Stimulated activated effector memory CD8-positive, alpha-beta T cell treated with anti-CD3 and anti-CD28 coated beads, Interleukin-12 subunit alpha, Interleukin-12 subunit beta, amount 100 ng/mL, for 72 hours (primary cell): ENCODE results near the gene TBC1D5.
A peak's percentile ranks its signal among the peaks of the same experiment; 100 is the strongest.

Source experiments
- ATAC-seq: fragments of 150-1000 bp; cut with Tn5 transposase; 2 replicates; pipeline ENCODE4 v1.10.0; 2021
- DNase-seq, 2 donors: peaks; one replicate each; pipeline ENCODE4 v3.0.0; 2021 to 2022; ENCODE audit warnings: low spot score in 2 of 2
- H3K27ac Mint-ChIP-seq: one replicate; pipeline ENCODE4 v1.8.0; 2022; ENCODE audit warnings: mild to moderate bottlenecking, mixed read lengths
- H3K36me3 Mint-ChIP-seq: one replicate; pipeline ENCODE4 v1.8.0; 2022; ENCODE audit warnings: mild to moderate bottlenecking, mixed read lengths
- H3K4me1 Mint-ChIP-seq: one replicate; pipeline ENCODE4 v1.8.0; 2022; ENCODE audit warnings: mixed read lengths
- H3K4me3 Mint-ChIP-seq: one replicate; pipeline ENCODE4 v1.8.0; 2022; ENCODE audit warnings: mild to moderate bottlenecking, mixed read lengths
- H3K9me3 Mint-ChIP-seq: one replicate; pipeline ENCODE4 v1.8.0; 2022; ENCODE audit warnings: mixed read lengths

Gene TBC1D5

DNA sequence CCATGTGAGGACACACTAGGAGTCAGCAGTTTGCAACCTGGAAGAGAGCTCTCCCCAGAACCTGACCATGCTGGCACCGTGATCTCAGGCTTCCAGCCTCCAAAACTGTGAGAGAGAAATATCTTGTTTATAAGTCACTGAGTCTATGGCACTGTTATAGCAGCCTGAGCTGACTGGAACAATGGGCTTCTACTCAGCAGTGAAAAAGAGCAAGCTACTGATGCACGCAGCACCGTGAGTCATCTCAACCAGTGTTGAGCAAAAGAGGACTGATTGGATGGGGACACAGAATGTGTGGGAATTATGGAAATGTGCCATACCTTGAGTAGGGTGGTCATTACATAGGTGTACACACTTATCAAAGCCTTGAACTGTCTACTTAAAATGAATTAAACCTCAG, 627.2 kb downstream of the TBC1D5 start:
- ATAC-seq (no peak), DNase-seq (peak in 1 of 2 donors; percentile 28)
- H3K4me3 Mint-ChIP-seq, result no peak overlapping the region
- H3K27ac Mint-ChIP-seq, result no peak overlapping the region
- no peaks in the 10 kb centered on the region for H3K9me3 Mint-ChIP-seq
- H3K36me3 Mint-ChIP-seq, result no peaks in the 10 kb centered on the region
- peaks cover 12% of the 10 kb centered on the region for H3K4me1 Mint-ChIP-seq

DNA sequence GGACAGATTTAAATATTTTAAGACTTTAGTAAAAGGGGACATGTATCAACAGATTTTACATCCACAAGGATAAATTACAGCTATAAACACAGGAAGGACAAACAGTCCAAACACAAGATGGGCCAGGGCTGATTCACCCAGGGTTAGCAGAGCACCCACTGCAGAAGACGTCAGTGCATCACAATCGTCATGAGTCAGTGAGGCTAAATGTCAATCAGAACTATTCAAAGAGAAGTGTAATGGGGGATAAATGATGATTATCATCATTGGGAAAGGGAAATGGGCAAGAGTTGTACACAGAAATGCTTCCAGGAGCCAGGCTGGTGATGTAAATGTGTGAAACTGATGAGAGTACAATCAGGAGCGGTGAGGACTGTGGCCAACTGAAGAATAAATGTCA, 630.8 kb downstream of the TBC1D5 start:
- peaks cover 7% of the 10 kb centered on the region for H3K4me1 Mint-ChIP-seq
- DNase-seq (no peak), ATAC-seq (peak; percentile 61)
- H3K9me3 Mint-ChIP-seq, result peaks cover 1% of the 10 kb centered on the region
- H3K4me3 Mint-ChIP-seq, result no peak overlapping the region
- no peaks in the 10 kb centered on the region for H3K36me3 Mint-ChIP-seq
- no peak overlapping the region for H3K27ac Mint-ChIP-seq

DNA sequence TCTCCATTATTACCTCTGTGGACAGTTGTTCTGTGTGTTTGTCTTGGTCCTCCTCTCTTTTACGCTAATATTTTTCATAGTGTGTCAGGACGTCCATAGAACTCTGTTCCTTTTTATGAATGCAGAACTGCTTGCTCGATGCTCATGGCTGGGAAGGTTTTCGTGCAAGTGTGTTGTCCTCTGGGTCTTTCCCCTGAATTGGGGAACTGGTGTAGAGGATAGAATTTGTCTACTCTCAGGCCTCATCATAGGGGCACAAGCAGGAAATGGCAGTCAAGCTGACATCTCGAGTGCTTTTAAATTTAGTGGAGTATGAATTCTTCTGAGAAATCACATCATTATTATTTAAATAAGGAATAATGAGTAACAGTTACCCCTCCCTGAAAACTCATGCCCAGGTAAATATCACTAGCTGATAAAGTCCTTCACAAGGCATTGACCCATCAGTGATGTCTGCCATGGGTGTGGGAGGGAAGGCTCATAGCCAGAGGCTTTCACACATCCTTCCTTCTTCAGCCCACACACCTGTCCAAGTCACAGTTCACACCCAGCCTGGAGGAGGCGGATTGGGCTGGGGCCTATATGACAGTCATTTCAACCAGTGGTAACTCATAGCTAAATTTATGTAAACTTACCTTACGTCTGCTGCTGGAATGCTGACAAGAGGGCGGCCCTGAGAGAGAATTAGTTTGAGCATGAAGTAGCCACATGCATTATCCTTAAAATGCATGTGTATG, 631.6 kb downstream of the TBC1D5 start:
- Mint-ChIP-seq H3K4me1 (peaks cover 7% of the 10 kb centered on the region), H3K9me3 (peaks cover 2% of the 10 kb centered on the region), H3K36me3 (no peaks in the 10 kb centered on the region), H3K4me3 (no peak overlapping the region), H3K27ac (no peak overlapping the region)
- DNase-seq (no peak), ATAC-seq (peak; percentile 85)
